Measurements from ENCODE around the gene A1BG.

- no peak for TF ChIP-seq EZH2phosphoT487 (IDR thresholded peaks at IDR 0.05; ENCODE audit: borderline replicate concordance, low read depth, low read length)
- no peak for TF ChIP-seq CTCF (conservative IDR thresholded peaks at IDR 0.05; ENCODE audit: low read length)
Measured at GRCh38 chr19:58353717-58354477, 605 bp upstream of the A1BG start.

Measured in OCI-LY7 (cell line).